ENCODE data around the gene SBF2. TPM values are rescaled to one million over a fixed set of nuclear protein-coding genes. Genes with fewer than 3 reads are reported as not detected.

Gene SBF2
- total RNA-seq, 2 donors from 2014 or later, result 53.8 to 60.8 TPM

DNA sequence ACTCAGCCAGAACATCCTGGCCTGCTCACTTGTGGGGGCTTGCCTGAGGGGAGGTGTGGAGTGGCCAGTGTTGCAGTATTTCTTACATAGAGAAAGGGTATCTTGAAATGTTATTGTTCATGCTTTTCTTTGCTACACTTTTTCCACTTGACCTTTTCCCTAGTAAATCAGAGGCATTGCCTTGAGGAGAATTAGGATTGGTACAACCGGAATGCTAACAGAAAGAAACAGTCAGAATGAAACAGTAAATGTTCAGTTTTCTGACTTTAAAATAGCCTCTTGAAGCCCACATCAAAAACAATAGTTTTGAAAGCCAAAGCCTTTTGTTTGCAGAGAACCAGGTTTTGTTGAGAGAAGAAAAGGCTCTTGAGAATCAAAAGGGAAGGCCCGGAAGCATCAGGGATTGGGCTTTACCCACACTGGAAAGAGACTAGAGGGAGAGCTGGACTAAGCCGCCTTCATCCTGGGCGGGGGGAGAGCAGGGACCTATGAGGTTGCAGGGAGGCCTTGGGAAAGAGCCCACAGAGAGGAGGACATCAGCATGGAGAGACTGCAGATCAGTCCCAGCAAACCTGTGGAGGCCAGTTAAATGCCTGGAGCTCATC lies 23.2 kb upstream of the SBF2 start:
- H3K4me3 ChIP-seq, result no peak overlapping the region
- TF ChIP-seq, protein P1, sequence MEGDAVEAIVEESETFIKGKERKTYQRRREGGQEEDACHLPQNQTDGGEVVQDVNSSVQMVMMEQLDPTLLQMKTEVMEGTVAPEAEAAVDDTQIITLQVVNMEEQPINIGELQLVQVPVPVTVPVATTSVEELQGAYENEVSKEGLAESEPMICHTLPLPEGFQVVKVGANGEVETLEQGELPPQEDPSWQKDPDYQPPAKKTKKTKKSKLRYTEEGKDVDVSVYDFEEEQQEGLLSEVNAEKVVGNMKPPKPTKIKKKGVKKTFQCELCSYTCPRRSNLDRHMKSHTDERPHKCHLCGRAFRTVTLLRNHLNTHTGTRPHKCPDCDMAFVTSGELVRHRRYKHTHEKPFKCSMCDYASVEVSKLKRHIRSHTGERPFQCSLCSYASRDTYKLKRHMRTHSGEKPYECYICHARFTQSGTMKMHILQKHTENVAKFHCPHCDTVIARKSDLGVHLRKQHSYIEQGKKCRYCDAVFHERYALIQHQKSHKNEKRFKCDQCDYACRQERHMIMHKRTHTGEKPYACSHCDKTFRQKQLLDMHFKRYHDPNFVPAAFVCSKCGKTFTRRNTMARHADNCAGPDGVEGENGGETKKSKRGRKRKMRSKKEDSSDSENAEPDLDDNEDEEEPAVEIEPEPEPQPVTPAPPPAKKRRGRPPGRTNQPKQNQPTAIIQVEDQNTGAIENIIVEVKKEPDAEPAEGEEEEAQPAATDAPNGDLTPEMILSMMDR (IDR thresholded peaks at IDR 0.05), result no peak
- H3K27ac ChIP-seq, result peak overlapping the region; percentile 25 to 39
- ATAC-seq (ENCODE audit: insufficient number of reproducible peaks, low FRiP score, low read depth) (no peak), DNase-seq (ENCODE audit: low spot score) (no peak)
- no peaks in the 10 kb centered on the region for H3K36me3 ChIP-seq
- H3K27me3 ChIP-seq (replicated peaks; ENCODE audit: insufficient read depth), result no peaks in the 10 kb centered on the region
- H3K4me1 ChIP-seq (ENCODE audit: control insufficient read depth in 1 of 2, low read depth in 2 of 2), result peaks cover 7 to 36% of the 10 kb centered on the region in 2 donors
- H3K9me3 ChIP-seq, result no peaks in the 10 kb centered on the region

DNA sequence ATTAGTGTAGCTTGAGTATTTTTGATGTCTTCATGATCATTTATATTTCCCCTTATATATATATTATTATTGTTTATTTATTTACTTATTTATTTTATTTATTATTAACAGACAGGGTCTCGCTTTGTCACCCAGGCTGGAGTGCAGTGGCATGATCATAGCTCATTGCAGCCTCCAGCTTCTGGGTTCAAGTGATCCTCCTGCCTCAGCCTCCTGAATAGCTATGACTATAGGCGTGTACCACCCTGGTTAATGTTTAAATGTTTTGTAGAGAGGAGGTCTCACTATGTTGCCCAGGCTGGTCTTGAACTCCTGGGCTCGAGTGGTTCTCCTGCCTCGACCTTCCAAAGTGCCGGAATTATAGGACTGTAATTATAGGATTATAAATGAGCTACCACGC lies 21.1 kb upstream of the SBF2 start:
- peaks cover 7 to 15% of the 10 kb centered on the region in 2 donors for H3K4me1 ChIP-seq (ENCODE audit: control insufficient read depth in 1 of 2, low read depth in 2 of 2)
- H3K4me3 ChIP-seq, result no peak overlapping the region
- TF ChIP-seq, protein P1 (IDR thresholded peaks at IDR 0.05), result no peak
- H3K27ac ChIP-seq, result no peak overlapping the region
- no peak for ATAC-seq (ENCODE audit: insufficient number of reproducible peaks, low FRiP score, low read depth)
- DNase-seq (ENCODE audit: low spot score), result no peak
- H3K36me3 ChIP-seq, result no peaks in the 10 kb centered on the region
- no peaks in the 10 kb centered on the region for H3K27me3 ChIP-seq (replicated peaks; ENCODE audit: insufficient read depth)
- H3K9me3 ChIP-seq, result no peaks in the 10 kb centered on the region

DNA sequence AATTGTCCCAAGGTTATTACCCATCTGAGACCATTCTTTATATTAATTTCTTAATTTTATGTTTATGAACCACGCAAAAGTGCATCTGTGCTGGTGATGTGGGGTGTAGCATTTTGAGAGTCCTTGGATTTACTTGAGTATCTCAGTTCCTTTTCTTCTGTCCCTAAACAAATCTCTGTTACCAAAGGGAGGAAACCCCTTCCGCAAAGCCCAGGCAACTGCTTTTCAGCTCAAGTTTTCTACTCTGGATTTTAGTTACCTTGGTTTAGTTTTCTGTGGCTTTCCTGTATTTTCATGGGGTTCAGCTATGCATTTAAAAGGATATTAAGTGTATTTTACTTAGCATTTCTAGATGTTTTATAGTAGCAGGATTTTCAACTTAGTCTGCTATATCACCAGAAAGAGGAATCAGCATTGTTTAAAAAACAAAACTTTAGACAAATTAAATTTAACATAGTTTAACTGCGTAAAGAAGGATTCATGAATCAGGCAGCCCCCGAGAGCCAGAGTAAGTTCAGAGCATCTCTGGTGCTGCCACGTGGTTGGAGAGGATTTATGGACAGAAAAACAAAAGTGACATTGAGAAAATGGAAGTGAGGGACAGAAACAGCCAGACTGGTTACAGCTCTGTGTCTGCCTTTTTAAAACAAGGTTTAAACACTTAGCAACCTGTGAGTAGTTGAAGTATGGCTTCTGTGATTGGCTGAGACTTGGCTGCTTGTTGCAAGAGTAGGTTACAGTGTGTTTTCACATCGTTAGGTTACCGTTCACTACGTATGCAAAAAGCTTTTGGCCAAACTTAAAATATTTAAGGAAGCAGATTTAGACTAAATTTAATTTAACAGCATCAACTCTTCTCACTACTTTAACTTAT lies 20.4 kb upstream of the SBF2 start:
- no peak overlapping the region for H3K27ac ChIP-seq
- peaks cover 7 to 12% of the 10 kb centered on the region in 2 donors for H3K4me1 ChIP-seq (ENCODE audit: control insufficient read depth in 1 of 2, low read depth in 2 of 2)
- no peak overlapping the region for H3K4me3 ChIP-seq
- no peak for DNase-seq (ENCODE audit: low spot score)
- TF ChIP-seq, protein P1 (IDR thresholded peaks at IDR 0.05), result no peak
- ATAC-seq (ENCODE audit: insufficient number of reproducible peaks, low FRiP score, low read depth), result peak; percentile 79
- H3K36me3 ChIP-seq, result no peaks in the 10 kb centered on the region
- H3K27me3 ChIP-seq (replicated peaks; ENCODE audit: insufficient read depth), result no peaks in the 10 kb centered on the region
- no peaks in the 10 kb centered on the region for H3K9me3 ChIP-seq

DNA sequence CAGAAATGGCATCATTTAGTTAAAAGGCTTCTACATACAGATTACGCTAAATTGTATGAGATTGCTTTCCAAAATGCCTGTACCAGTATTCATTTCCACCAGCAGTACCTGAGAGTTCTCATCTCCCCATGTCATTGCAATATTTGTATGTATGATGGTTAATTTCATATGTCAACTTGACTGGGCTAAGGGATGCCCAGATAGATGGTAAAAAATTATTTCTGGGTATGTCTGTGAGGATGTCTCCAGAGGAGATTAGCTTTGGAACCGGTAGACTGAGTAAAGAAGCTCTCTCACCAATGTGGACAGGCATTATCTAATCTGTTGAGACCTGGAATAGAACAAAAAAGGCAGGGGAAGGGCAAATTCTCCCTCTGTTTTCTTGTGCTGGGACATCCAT lies 17.8 kb upstream of the SBF2 start:
- no peak for ATAC-seq (ENCODE audit: insufficient number of reproducible peaks, low FRiP score, low read depth)
- no peak overlapping the region for H3K4me3 ChIP-seq
- TF ChIP-seq, protein P1 (IDR thresholded peaks at IDR 0.05), result no peak
- no peak for DNase-seq (ENCODE audit: low spot score)
- H3K27me3 ChIP-seq (replicated peaks; ENCODE audit: insufficient read depth), result no peaks in the 10 kb centered on the region
- no peak overlapping the region for H3K27ac ChIP-seq
- peaks cover 11 to 27% of the 10 kb centered on the region in 2 donors for H3K4me1 ChIP-seq (ENCODE audit: control insufficient read depth in 1 of 2, low read depth in 2 of 2)
- no peaks in the 10 kb centered on the region for H3K9me3 ChIP-seq
- no peaks in the 10 kb centered on the region for H3K36me3 ChIP-seq

DNA sequence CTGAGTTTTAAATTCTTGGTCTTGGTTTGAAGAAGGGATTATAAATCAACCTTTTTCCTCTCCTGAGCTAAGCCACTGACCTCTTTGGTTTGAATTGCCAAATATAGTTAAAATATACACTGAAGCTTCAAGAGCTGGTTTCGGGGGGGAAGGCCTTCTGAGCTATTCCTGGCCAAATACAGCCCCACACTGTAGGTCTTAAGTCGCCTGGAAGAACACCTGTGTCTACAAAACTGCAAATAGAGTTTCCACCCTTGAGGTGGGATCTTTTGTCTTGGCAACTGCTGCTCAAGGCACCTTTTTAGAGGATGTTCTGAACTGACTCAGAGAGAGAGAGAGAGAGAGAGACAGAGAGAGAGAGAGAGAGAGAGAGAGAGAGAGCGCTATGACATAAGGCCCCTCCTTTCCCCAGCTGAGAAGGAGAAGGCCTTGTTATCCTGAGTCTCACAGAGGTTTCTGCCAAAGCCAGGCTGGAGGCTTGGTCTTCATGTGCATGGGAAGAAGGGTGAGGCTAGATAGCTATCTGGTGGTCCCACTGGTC lies 16.4 kb upstream of the SBF2 start:
- no peaks in the 10 kb centered on the region for H3K27me3 ChIP-seq (replicated peaks; ENCODE audit: insufficient read depth)
- TF ChIP-seq, protein P1 (IDR thresholded peaks at IDR 0.05), result no peak
- no peak overlapping the region for H3K27ac ChIP-seq
- no peak overlapping the region for H3K4me3 ChIP-seq
- ATAC-seq (ENCODE audit: insufficient number of reproducible peaks, low FRiP score, low read depth) (no peak), DNase-seq (ENCODE audit: low spot score) (no peak)
- H3K4me1 ChIP-seq (ENCODE audit: control insufficient read depth in 1 of 2, low read depth in 2 of 2), result peaks cover 9 to 39% of the 10 kb centered on the region in 2 donors
- no peaks in the 10 kb centered on the region for H3K36me3 ChIP-seq
- no peaks in the 10 kb centered on the region for H3K9me3 ChIP-seq
